Lower leg skin (tissue), 3 donors: ENCODE measurements around the gene MUC4.
"Not testable (repeated sequence)": the region's sequence is repeated elsewhere in the genome, so short reads cannot be mapped to it uniquely, and the experiment has no call there.

ENCODE experiments used
- POLR2A ChIP-seq, 2 donors: fragments of 450-650 bp; IDR thresholded peaks; one replicate each; pipeline ENCODE4 v1.6.1; 2016 to 2017; ENCODE audit warnings: antibody characterized with exemption in 2 of 2, mild to moderate bottlenecking in 1 of 2, moderate library complexity in 1 of 2
- TF ChIP-seq, protein P1 (sequence below), 3 donors: fragments of 450-650 bp; IDR thresholded peaks; one replicate each; pipeline ENCODE4 v1.5.1; 2016; ENCODE audit warnings: antibody characterized with exemption in 3 of 3, mild to moderate bottlenecking in 3 of 3, moderate library complexity in 2 of 3

DNA sequence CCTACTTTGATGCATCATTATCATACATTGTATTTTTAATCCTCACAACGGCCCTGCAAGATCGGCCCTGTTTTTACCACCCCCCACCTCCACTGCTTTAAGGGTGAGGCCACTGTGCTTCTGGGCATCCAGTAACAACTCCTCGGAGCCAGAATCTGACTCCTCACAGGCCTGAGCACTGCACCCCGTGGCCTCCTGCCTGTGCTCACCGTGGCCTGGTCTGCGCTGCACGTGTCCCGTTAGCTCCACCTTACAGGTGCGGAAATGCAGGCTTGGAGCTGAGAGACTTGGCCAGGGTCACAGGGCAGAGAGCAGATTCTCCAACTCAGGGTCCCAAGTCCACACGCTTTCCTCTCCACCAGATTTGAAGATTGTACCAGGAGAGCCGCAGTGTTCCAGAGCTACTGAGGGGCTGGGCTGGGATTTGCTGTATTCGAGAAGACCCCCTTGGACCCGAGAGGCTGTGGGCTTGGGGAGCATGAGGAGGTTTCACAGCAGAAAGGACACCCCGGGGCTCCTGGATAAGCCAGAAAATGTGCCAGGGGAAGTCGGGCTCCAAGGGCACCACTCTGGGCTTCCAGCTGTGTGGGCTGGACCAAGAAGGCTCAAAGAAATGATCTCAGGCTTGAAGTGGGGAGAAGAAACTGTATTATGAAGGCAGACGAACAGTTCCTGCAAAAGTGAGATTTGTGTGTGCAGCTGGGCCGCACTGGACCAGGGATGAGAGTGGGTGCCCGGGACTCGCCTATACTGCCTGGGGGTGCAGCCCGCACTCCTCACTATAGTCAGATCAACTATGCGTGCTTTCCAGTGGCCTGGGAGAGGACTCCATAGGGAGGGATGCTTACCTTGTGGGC is 89.4 kb downstream of the MUC4 start:
- TF ChIP-seq, protein P1, sequence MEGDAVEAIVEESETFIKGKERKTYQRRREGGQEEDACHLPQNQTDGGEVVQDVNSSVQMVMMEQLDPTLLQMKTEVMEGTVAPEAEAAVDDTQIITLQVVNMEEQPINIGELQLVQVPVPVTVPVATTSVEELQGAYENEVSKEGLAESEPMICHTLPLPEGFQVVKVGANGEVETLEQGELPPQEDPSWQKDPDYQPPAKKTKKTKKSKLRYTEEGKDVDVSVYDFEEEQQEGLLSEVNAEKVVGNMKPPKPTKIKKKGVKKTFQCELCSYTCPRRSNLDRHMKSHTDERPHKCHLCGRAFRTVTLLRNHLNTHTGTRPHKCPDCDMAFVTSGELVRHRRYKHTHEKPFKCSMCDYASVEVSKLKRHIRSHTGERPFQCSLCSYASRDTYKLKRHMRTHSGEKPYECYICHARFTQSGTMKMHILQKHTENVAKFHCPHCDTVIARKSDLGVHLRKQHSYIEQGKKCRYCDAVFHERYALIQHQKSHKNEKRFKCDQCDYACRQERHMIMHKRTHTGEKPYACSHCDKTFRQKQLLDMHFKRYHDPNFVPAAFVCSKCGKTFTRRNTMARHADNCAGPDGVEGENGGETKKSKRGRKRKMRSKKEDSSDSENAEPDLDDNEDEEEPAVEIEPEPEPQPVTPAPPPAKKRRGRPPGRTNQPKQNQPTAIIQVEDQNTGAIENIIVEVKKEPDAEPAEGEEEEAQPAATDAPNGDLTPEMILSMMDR (IDR thresholded peaks at IDR 0.05) = not testable (repeated sequence)
- not testable (repeated sequence) for TF ChIP-seq POLR2A (IDR thresholded peaks at IDR 0.05)
